Keratinocyte (primary cell): Measurements from ENCODE around the gene NFIC. TPM values are rescaled to one million over a fixed set of nuclear protein-coding genes. Genes with fewer than 3 reads are reported as not detected.

ENCODE experiments used
- DNase-seq: peaks from one replicate; pipeline ENCODE4 v3.0.0-alpha.2; 2011; ENCODE audit warnings: low read depth, missing footprints, low spot score
- FAIRE-seq: peaks from 2 replicates; lab custom pipeline; 2011; peaks lifted over from hg19 to GRCh38; lab: Jason Lieb, UNC
- H2AFZ ChIP-seq: 2 replicates; pipeline ENCODE4 v1.6.0; 2012; ENCODE audit warnings: low read length, control low read depth, inconsistent platforms; ENCODE audit not compliant: control insufficient read depth
- H3K27ac ChIP-seq: 2 replicates; pipeline ENCODE4 v1.5.1; 2011; ENCODE audit warnings: low read length; ENCODE audit not compliant: control insufficient read depth, insufficient read depth
- H3K27me3 ChIP-seq: 3 replicates; pipeline ENCODE4 v1.6.0; 2011; ENCODE audit warnings: low read length; ENCODE audit not compliant: control insufficient read depth, insufficient read depth; ENCODE audit errors: extremely low read depth
- H3K36me3 ChIP-seq, 2 experiments: 2 replicates in 1 of 2; 3 replicates in 1 of 2; pipeline ENCODE4 v1.5.1; 2011; ENCODE audit warnings: low read length in 2 of 2, mild to moderate bottlenecking in 1 of 2; ENCODE audit not compliant: control insufficient read depth in 2 of 2, insufficient read depth in 2 of 2; ENCODE audit errors: extremely low read depth in 1 of 2
- H3K4me1 ChIP-seq: 3 replicates; pipeline ENCODE4 v1.5.1; 2011; ENCODE audit warnings: low read length; ENCODE audit not compliant: control insufficient read depth, insufficient read depth; ENCODE audit errors: extremely low read depth
- H3K4me2 ChIP-seq: 3 replicates; pipeline ENCODE4 v1.6.0; 2011; ENCODE audit warnings: low read depth, low read length; ENCODE audit not compliant: control insufficient read depth, insufficient read depth; ENCODE audit errors: extremely low read depth
- H3K4me3 ChIP-seq, 3 experiments: fragments of 200-600 bp in 1 of 3; sonication (generic) in 1 of 3; 2 replicates in 2 of 3; 3 replicates in 1 of 3; pipeline ENCODE4 v1.5.1; 2011 to 2016; ENCODE audit warnings: low read length in 3 of 3, mild to moderate bottlenecking in 3 of 3, control low read depth in 2 of 3, inconsistent platforms in 1 of 3, low read depth in 1 of 3, mixed read lengths in 1 of 3, mixed run types in 1 of 3, moderate library complexity in 1 of 3; ENCODE audit not compliant: control insufficient read depth in 2 of 3, insufficient read depth in 2 of 3; ENCODE audit errors: extremely low read depth in 1 of 3
- H3K79me2 ChIP-seq: 2 replicates; pipeline ENCODE4 v1.6.0; 2012; ENCODE audit warnings: low read length; ENCODE audit not compliant: control insufficient read depth, insufficient read depth
- H3K9ac ChIP-seq: 3 replicates; pipeline ENCODE4 v1.6.0; 2011; ENCODE audit warnings: low read length; ENCODE audit not compliant: control insufficient read depth, insufficient read depth; ENCODE audit errors: extremely low read depth
- H3K9me1 ChIP-seq: 3 replicates; pipeline ENCODE4 v1.6.0; 2011; ENCODE audit warnings: low read length; ENCODE audit not compliant: control insufficient read depth, insufficient read depth; ENCODE audit errors: extremely low read depth
- H3K9me3 ChIP-seq: 2 replicates; pipeline ENCODE4 v1.5.1; 2012; ENCODE audit warnings: low read depth, low read length; ENCODE audit not compliant: control insufficient read depth
- H4K20me1 ChIP-seq: 3 replicates; pipeline ENCODE4 v1.6.0; 2011; ENCODE audit warnings: low read length; ENCODE audit not compliant: control insufficient read depth, insufficient read depth; ENCODE audit errors: extremely low read depth
- EZH2 ChIP-seq: IDR thresholded peaks from one replicate; pipeline ENCODE4 v1.6.1; 2012; ENCODE audit warnings: inconsistent platforms, mild to moderate bottlenecking, low read length, moderate library complexity
- dilution Hi-C: fragments of 300-500 bp; cut with MboI; formaldehyde crosslinking; loops from one replicate; pipeline ENCODE4 v1.7.0; 2020; ENCODE audit warnings: low sequenced_read_pairs; ENCODE audit not compliant: extremely low pct_ligation_motif_present
- polyA plus RNA-seq, 5 experiments: library from polyadenylated mRNA; depleted of rRNA in 3 of 5; stranded (reverse) in 3 of 5; stranded (forward) in 1 of 5; unstranded in 1 of 5; fragments of >200 nt; gene quantifications; 1 replicate in 1 of 5; 2 replicates in 3 of 5; 3 replicates in 1 of 5; pipeline versions ENCODE4 v1.2.1 to v1.2.3, GENCODE V29; 2011 to 2012; ENCODE audit warnings: missing spikeins in 2 of 5, low read depth in 1 of 5, low replicate concordance in 1 of 5
- TF ChIP-seq, protein P1 (sequence below), 3 experiments: IDR thresholded peaks in 1 of 3; conservative IDR thresholded peaks in 1 of 3; optimal IDR thresholded peaks in 1 of 3; 2 replicates in 2 of 3; 3 replicates in 1 of 3; pipeline versions ENCODE3 to v1.5.1; 2011; ENCODE audit warnings: low read length in 3 of 3, mild to moderate bottlenecking in 3 of 3, moderate library complexity in 2 of 3, control low read depth in 1 of 3, inconsistent platforms in 1 of 3; ENCODE audit not compliant: insufficient read depth in 2 of 3; ENCODE audit errors: extremely low read depth in 1 of 3

The NFIC gene
- polyA plus RNA-seq, 1 donor (not counting 4 experiments of a cell fraction or from before 2014, with no cell fraction given) = 2.4 TPM

DNA sequence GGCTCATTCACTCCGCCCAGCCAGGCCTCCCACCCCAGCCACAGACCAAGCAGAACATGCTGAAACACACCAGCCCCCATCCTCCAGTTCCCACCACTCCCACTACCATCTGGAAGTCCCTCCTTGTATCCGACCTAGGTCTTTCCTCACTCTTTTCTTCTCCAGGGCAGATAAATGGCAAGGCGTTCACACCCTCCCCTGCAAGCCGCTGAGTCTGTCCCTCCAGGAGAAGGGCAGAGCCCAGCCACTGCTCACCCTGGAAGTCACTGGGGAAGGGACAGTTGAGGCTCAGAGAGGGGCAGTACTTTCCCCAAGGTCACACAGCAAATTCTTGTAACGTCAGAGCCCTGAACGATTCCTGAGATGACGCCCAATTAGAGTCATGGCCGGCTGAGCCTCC is 45.5 kb upstream of the NFIC start:
- DNase-seq (no peak), FAIRE-seq (no peak)
- peaks cover 3% of the 10 kb centered on the region for H3K4me1 ChIP-seq
- peaks cover 13% of the 10 kb centered on the region for H3K27me3 ChIP-seq
- TF ChIP-seq EZH2 = no peak
- TF ChIP-seq, protein P1, sequence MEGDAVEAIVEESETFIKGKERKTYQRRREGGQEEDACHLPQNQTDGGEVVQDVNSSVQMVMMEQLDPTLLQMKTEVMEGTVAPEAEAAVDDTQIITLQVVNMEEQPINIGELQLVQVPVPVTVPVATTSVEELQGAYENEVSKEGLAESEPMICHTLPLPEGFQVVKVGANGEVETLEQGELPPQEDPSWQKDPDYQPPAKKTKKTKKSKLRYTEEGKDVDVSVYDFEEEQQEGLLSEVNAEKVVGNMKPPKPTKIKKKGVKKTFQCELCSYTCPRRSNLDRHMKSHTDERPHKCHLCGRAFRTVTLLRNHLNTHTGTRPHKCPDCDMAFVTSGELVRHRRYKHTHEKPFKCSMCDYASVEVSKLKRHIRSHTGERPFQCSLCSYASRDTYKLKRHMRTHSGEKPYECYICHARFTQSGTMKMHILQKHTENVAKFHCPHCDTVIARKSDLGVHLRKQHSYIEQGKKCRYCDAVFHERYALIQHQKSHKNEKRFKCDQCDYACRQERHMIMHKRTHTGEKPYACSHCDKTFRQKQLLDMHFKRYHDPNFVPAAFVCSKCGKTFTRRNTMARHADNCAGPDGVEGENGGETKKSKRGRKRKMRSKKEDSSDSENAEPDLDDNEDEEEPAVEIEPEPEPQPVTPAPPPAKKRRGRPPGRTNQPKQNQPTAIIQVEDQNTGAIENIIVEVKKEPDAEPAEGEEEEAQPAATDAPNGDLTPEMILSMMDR (optimal IDR thresholded peaks at IDR 0.05 in 1 of 3, IDR thresholded peaks at IDR 0.05 in 1 of 3, conservative IDR thresholded peaks at IDR 0.05 in 1 of 3; ENCODE audit: extremely low read depth in 1 of 3, insufficient read depth in 2 of 3, low read length in 3 of 3) = no peak
- no peaks in the 10 kb centered on the region for H3K79me2 ChIP-seq
- H3K4me3 ChIP-seq = no peak overlapping the region
- H2AFZ ChIP-seq = no peak overlapping the region
- H3K36me3 ChIP-seq = no peaks in the 10 kb centered on the region
- no peaks in the 10 kb centered on the region for H4K20me1 ChIP-seq
- no peaks in the 10 kb centered on the region for H3K9me3 ChIP-seq
- no peak overlapping the region for H3K27ac ChIP-seq
- no peak overlapping the region for H3K4me2 ChIP-seq
- H3K9me1 ChIP-seq = no peaks in the 10 kb centered on the region
- H3K9ac ChIP-seq = no peak overlapping the region
- dilution Hi-C loops = no loop called here

DNA sequence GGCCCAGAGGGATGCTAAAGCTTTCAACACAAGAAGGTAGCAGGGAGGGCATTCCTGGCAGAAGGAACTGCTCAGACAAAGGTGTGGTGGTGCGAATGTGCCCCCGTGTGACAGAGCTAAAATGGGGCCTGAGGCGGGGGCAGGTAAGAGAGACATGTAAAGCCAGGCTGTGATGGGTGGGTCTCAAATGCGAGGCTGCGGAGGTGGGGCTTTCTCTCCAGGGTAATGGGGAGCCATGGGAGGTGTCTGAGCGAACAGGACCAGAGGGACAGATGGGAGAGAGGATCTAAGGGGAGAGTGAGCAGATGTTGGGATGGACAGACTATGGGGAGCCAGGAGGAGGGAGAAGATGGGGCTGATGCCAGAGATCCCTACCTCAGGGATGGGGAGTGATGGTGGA is 44.7 kb upstream of the NFIC start:
- Histone ChIP-seq H4K20me1 (no peaks in the 10 kb centered on the region), H3K4me2 (no peak overlapping the region), H3K4me3 (no peak overlapping the region), H3K9ac (no peak overlapping the region), H3K36me3 (no peaks in the 10 kb centered on the region), H3K9me1 (no peaks in the 10 kb centered on the region), H2AFZ (no peak overlapping the region), H3K27ac (no peak overlapping the region), H3K9me3 (no peaks in the 10 kb centered on the region), H3K4me1 (peaks cover 3% of the 10 kb centered on the region), H3K79me2 (no peaks in the 10 kb centered on the region), H3K27me3 (peaks cover 13% of the 10 kb centered on the region)
- no peak for DNase-seq
- no peak for TF ChIP-seq EZH2
- TF ChIP-seq, protein P1 (optimal IDR thresholded peaks at IDR 0.05 in 1 of 3, IDR thresholded peaks at IDR 0.05 in 1 of 3, conservative IDR thresholded peaks at IDR 0.05 in 1 of 3; ENCODE audit: extremely low read depth in 1 of 3, insufficient read depth in 2 of 3, low read length in 3 of 3) = no peak
- dilution Hi-C loops = no loop called here
- no peak for FAIRE-seq
